K562 (cell line): ENCODE results near the gene HIF1A. TPM values are rescaled to one million over a fixed set of nuclear protein-coding genes. Genes with fewer than 3 reads are reported as not detected.

Experiments used
- ATAC-seq: fragments of 200-7000 bp; cut with Tn5 transposase; 3 replicates; pipeline ENCODE4 v1.9.1; 2020; ENCODE audit warnings: moderate library complexity
- BruUV-seq: library from RNA; stranded (reverse); fragments of 400-500 nt; replicated peaks from 2 replicates; lab custom pipeline; 2021; lab: Mats Ljungman, UMichigan
- CTCF ChIA-PET: fragments of 300-600 bp; formaldehyde crosslinking; extraction: SDS; loops from one replicate; lab custom pipeline; 2021; ENCODE audit warnings: low intra/inter-chr PET ratio; lab: Yijun Ruan, JAX
- POLR2A ChIA-PET: fragments of 300-600, 350-650 bp; sonication (Branson Sonifier 250); formaldehyde crosslinking; extraction: SDS; loops from one replicate; lab custom pipeline; 2021; ENCODE audit warnings: antibody characterized with exemption, inconsistent platforms; lab: Yijun Ruan, JAX
- DNase-seq, 4 experiments: peaks; one replicate each; pipeline versions ENCODE4 v3.0.0 to v3.0.0-alpha.2; 2011 to 2018; ENCODE audit warnings: low spot score in 3 of 4, mixed read lengths in 3 of 4; ENCODE audit errors: extremely low read depth in 1 of 4
- FAIRE-seq: peaks from 2 replicates; lab custom pipeline; 2011; peaks lifted over from hg19 to GRCh38; lab: Jason Lieb, UNC
- H2AFZ ChIP-seq: 2 replicates; pipeline ENCODE4 v1.6.0; 2011; ENCODE audit warnings: low read depth, low read length, control low read depth, inconsistent platforms
- H3K27ac ChIP-seq: fragments of 200-600 bp; 3 replicates; pipeline ENCODE4 v1.8.0; 2011; ENCODE audit warnings: low read depth, mild to moderate bottlenecking, control low read depth, inconsistent platforms, low read length, moderate library complexity, mixed read lengths; ENCODE audit errors: extremely low read depth
- H3K27me3 ChIP-seq, 2 experiments: fragments of 300-600 bp in 1 of 2; 2 replicates in 1 of 2; 3 replicates in 1 of 2; pipeline versions ENCODE4 v1.6.0 to v1.8.0; 2011; ENCODE audit warnings: inconsistent platforms in 2 of 2, low read length in 2 of 2, mild to moderate bottlenecking in 1 of 2, mixed read lengths in 1 of 2, moderate library complexity in 1 of 2; ENCODE audit not compliant: control insufficient read depth in 2 of 2, insufficient read depth in 2 of 2
- H3K36me3 ChIP-seq: fragments of 300-600 bp; 3 replicates; pipeline ENCODE4 v1.8.0; 2011; ENCODE audit warnings: mild to moderate bottlenecking, low read length, inconsistent platforms; ENCODE audit not compliant: control insufficient read depth, insufficient read depth
- H3K4me1 ChIP-seq, 2 experiments: fragments of 200-600 bp in 1 of 2; replicated peaks in 1 of 2; 2 replicates in 1 of 2; 3 replicates in 1 of 2; pipeline versions ENCODE4 v1.5.1 to v1.8.0; 2011; ENCODE audit warnings: inconsistent platforms in 2 of 2, low read length in 2 of 2, mild to moderate bottlenecking in 1 of 2, mixed read lengths in 1 of 2, moderate library complexity in 1 of 2; ENCODE audit not compliant: control insufficient read depth in 2 of 2, insufficient read depth in 2 of 2
- H3K4me2 ChIP-seq: 2 replicates; pipeline ENCODE4 v1.6.1; 2011; ENCODE audit warnings: low read length, control low read depth, inconsistent platforms, mixed read lengths; ENCODE audit not compliant: insufficient read depth
- H3K4me3 ChIP-seq: fragments of 200-600 bp; sonication (generic), shearing (Covaris generic); 2 replicates; pipeline ENCODE4 v1.5.1; 2016; ENCODE audit warnings: control low read depth, inconsistent platforms
- H3K79me2 ChIP-seq: fragments of 200-600 bp; 3 replicates; pipeline ENCODE4 v1.8.0; 2011; ENCODE audit warnings: low read length, inconsistent platforms; ENCODE audit not compliant: control insufficient read depth, insufficient read depth
- H3K9ac ChIP-seq, 2 experiments: 2 replicates each; pipeline versions ENCODE4 v1.6.0 to v1.6.1; 2011; ENCODE audit warnings: low read depth in 2 of 2, low read length in 2 of 2, control low read depth in 1 of 2, inconsistent platforms in 1 of 2, mild to moderate bottlenecking in 1 of 2, mixed read lengths in 1 of 2; ENCODE audit not compliant: insufficient read depth in 1 of 2
- H3K9me1 ChIP-seq: one replicate; pipeline ENCODE4 v1.6.0; 2011; ENCODE audit warnings: inconsistent platforms, mild to moderate bottlenecking, low read length, moderate library complexity; ENCODE audit not compliant: control insufficient read depth, insufficient read depth
- H3K9me3 ChIP-seq: replicated peaks from 2 replicates; pipeline ENCODE4 v1.5.1; 2011; ENCODE audit warnings: low read depth, low read length, inconsistent platforms; ENCODE audit not compliant: control insufficient read depth, insufficient read depth
- H4K20me1 ChIP-seq: replicated peaks from 2 replicates; pipeline ENCODE4 v1.6.1; 2011; ENCODE audit warnings: low read length, inconsistent platforms, mixed read lengths; ENCODE audit not compliant: control insufficient read depth, insufficient read depth
- HDAC8 ChIP-seq: fragments of 450-650 bp; IDR thresholded peaks from 2 replicates; pipeline ENCODE4 v1.6.1; 2016; ENCODE audit warnings: mild to moderate bottlenecking, missing genetic modification characterization, moderate library complexity, missing compliant biosample characterization
- KDM2B ChIP-seq: fragments of 250-450 bp; sonication (Bioruptor Pico); IDR thresholded peaks from 2 replicates; pipeline ENCODE4 v1.8.0; 2021; ENCODE audit warnings: mild to moderate bottlenecking, moderate library complexity
- RCOR1 ChIP-seq, 2 experiments: IDR thresholded peaks; 2 replicates each; pipeline ENCODE4 v1.6.1; 2012; ENCODE audit warnings: low read depth in 2 of 2, low read length in 2 of 2, borderline replicate concordance in 1 of 2, improper control_type of control experiment in 1 of 2
- TAF1 ChIP-seq: IDR thresholded peaks from 2 replicates; pipeline ENCODE4 v1.6.1; 2011; ENCODE audit warnings: mild to moderate bottlenecking, low read length, moderate library complexity; ENCODE audit not compliant: insufficient read depth, control insufficient read depth, severe bottlenecking; ENCODE audit errors: extremely low read depth
- ZNF121 ChIP-seq: sonication (generic); formaldehyde crosslinking; conservative IDR thresholded peaks from 2 replicates; pipeline ENCODE4 v1.8.0; 2022; ENCODE audit warnings: missing genetic modification reagents
- ZNF263 ChIP-seq: sonication (generic); formaldehyde crosslinking; IDR thresholded peaks from 2 replicates; pipeline ENCODE4 v1.8.0; 2022; ENCODE audit warnings: mild to moderate bottlenecking, missing genetic modification reagents, borderline replicate concordance
- ZNF445 ChIP-seq: fragments of 250-450 bp; sonication (Bioruptor Pico); IDR thresholded peaks from 2 replicates; pipeline ENCODE4 v1.4.0; 2020; ENCODE audit warnings: low read depth, mild to moderate bottlenecking, moderate library complexity
- ZNF57 ChIP-seq: fragments of 450-650 bp; formaldehyde crosslinking; IDR thresholded peaks from 2 replicates; pipeline ENCODE4 v1.4.0; 2020; ENCODE audit warnings: mild to moderate bottlenecking, moderate library complexity
- WGBS: fragments of 100-300 bp; shearing (Covaris generic); methylation state at CpG from one replicate; pipeline ENCODE4 v1.1.6; 2016; ENCODE audit warnings: low coverage, mixed read lengths; ENCODE audit not compliant: insufficient coverage; ENCODE audit errors: missing lambda C conversion rate; 5-methylcytosine and 5-hydroxymethylcytosine counted together
- in situ Hi-C: fragments of 300-500 bp; cut with MboI; formaldehyde crosslinking; loops from 4 replicates; pipeline ENCODE4 v1.15.0; 2018; ENCODE audit warnings: inconsistent platforms, mixed read lengths
- intact Hi-C: fragments of 100-400 bp; cut with micrococcal nuclease; formaldehyde crosslinking; loops from 2 replicates; pipeline ENCODE4 v1.14.2; 2022
- polyA plus RNA-seq, 8 experiments: library from polyadenylated mRNA; depleted of rRNA in 4 of 8; stranded (reverse) in 5 of 8; unstranded in 3 of 8; fragments of >200 nt; fragmentation: Nextera tagmentation in 2 of 8; fragmentation: Illumina TruSeq in 1 of 8; extraction: Ambion mirVana in 2 of 8; extraction: Trizol in 1 of 8; gene quantifications; 2 replicates each; pipeline versions ENCODE4 v1.2.1 to v1.2.3, GENCODE V29; 2011 to 2014; ENCODE audit warnings: inconsistent platforms in 1 of 8, missing spikeins in 1 of 8
- total RNA-seq, 7 experiments: library from RNA; depleted of rRNA in 6 of 7; stranded (reverse); fragments of >200 nt in 6 of 7; fragmentation: Illumina TruSeq in 2 of 7; extraction: Trizol in 2 of 7; gene quantifications; 2 replicates each; pipeline versions ENCODE4 v1.2.1 to v1.2.3, GENCODE V29; 2011 to 2021; ENCODE audit warnings: low replicate concordance in 1 of 7
- TF ChIP-seq, protein P1 (sequence below): sonication (generic); formaldehyde crosslinking; IDR thresholded peaks from 2 replicates; pipeline ENCODE4 v1.8.1; 2023; ENCODE audit warnings: mild to moderate bottlenecking, missing genetic modification reagents
- TF ChIP-seq, protein P2 (sequence below), 2 experiments: fragments of 450-650 bp; formaldehyde crosslinking in 1 of 2; IDR thresholded peaks; 2 replicates each; pipeline versions ENCODE4 v1.4.0 to v1.6.1; 2014 to 2020; ENCODE audit warnings: mild to moderate bottlenecking in 2 of 2, borderline replicate concordance in 1 of 2, low read depth in 1 of 2
- TF ChIP-seq, protein P3 (sequence below): IDR thresholded peaks from 2 replicates; pipeline ENCODE4 v1.6.1; 2011; ENCODE audit not compliant: insufficient read length; ENCODE audit errors: extremely low read depth

Gene HIF1A
- total and polyA plus RNA-seq, 9 of the 15 experiments (the other 6 are each of a cell fraction or from before 2014, with no cell fraction given), result 5.9 to 35.3 (median 24.2) TPM

DNA sequence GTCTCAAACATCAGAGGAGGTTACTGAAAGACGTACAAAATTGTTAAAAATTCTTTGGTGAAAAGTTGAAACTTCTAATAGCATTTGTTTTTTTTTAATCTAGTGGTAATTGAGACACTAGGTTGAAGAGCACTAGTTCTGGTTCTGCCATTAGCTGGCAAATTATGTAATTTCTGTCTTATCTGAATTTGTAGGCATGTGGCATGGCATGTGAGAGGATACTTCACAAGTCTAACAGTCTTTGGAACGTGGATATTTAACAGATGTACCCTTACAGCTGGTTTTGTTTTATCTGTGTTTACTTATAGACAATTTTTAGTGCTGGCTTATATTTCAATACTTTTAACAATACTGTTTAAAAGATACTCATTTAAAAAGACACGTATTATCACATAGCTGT lies 72.9 kb downstream of the HIF1A start:
- no peaks in the 10 kb centered on the region for H3K9me3 ChIP-seq
- intact Hi-C loops, result no loop called here
- DNase-seq (no peak), ATAC-seq (no peak), FAIRE-seq (no peak)
- no peaks in the 10 kb centered on the region for H4K20me1 ChIP-seq
- peaks cover 39% of the 10 kb centered on the region for H3K79me2 ChIP-seq
- in situ Hi-C loops, result no loop called here
- H3K9me1 ChIP-seq, result no peaks in the 10 kb centered on the region
- POLR2A ChIA-PET, result interaction anchor here (0.7 kb wide), 1 partner anchor 285 kb away, joined by 3 read pairs; no protein-coding TSS in a partner anchor
- H3K9ac ChIP-seq, result no peak overlapping the region
- no peak overlapping the region for H3K4me2 ChIP-seq
- no peaks in the 10 kb centered on the region for H3K4me1 ChIP-seq
- H3K27ac ChIP-seq, result no peak overlapping the region
- no peak overlapping the region for H2AFZ ChIP-seq
- no peaks in the 10 kb centered on the region for H3K27me3 ChIP-seq
- CTCF ChIA-PET, result no interaction called here
- H3K36me3 ChIP-seq, result peaks cover 60% of the 10 kb centered on the region; the same call in 2 of the 3 replicates
- 80% methylated on average over 3 of the region's 3 CpGs for WGBS
- H3K4me3 ChIP-seq, result no peak overlapping the region
- no TSS peak for BruUV-seq
- TF ChIP-seq ZNF445 (CRISPR knock-in tag) (no peak), TAF1 (no peak), ZNF121 (CRISPR knock-in tag) (no peak), ZNF57 (CRISPR knock-in tag) (no peak), KDM2B (CRISPR knock-in tag) (no peak), RCOR1 (IDR thresholded peaks at IDR 0.05; ENCODE audit: borderline replicate concordance in 1 of 2, low read depth in 2 of 2, low read length in 2 of 2) (no peak), HDAC8 (tag) (no peak), ZNF263 (CRISPR knock-in tag) (no peak)
- TF ChIP-seq, protein P1, sequence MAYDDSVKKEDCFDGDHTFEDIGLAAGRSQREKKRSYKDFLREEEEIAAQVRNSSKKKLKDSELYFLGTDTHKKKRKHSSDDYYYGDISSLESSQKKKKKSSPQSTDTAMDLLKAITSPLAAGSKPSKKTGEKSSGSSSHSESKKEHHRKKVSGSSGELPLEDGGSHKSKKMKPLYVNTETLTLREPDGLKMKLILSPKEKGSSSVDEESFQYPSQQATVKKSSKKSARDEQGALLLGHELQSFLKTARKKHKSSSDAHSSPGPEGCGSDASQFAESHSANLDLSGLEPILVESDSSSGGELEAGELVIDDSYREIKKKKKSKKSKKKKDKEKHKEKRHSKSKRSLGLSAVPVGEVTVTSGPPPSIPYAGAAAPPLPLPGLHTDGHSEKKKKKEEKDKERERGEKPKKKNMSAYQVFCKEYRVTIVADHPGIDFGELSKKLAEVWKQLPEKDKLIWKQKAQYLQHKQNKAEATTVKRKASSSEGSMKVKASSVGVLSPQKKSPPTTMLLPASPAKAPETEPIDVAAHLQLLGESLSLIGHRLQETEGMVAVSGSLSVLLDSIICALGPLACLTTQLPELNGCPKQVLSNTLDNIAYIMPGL, result no peak
- TF ChIP-seq, protein P2, sequence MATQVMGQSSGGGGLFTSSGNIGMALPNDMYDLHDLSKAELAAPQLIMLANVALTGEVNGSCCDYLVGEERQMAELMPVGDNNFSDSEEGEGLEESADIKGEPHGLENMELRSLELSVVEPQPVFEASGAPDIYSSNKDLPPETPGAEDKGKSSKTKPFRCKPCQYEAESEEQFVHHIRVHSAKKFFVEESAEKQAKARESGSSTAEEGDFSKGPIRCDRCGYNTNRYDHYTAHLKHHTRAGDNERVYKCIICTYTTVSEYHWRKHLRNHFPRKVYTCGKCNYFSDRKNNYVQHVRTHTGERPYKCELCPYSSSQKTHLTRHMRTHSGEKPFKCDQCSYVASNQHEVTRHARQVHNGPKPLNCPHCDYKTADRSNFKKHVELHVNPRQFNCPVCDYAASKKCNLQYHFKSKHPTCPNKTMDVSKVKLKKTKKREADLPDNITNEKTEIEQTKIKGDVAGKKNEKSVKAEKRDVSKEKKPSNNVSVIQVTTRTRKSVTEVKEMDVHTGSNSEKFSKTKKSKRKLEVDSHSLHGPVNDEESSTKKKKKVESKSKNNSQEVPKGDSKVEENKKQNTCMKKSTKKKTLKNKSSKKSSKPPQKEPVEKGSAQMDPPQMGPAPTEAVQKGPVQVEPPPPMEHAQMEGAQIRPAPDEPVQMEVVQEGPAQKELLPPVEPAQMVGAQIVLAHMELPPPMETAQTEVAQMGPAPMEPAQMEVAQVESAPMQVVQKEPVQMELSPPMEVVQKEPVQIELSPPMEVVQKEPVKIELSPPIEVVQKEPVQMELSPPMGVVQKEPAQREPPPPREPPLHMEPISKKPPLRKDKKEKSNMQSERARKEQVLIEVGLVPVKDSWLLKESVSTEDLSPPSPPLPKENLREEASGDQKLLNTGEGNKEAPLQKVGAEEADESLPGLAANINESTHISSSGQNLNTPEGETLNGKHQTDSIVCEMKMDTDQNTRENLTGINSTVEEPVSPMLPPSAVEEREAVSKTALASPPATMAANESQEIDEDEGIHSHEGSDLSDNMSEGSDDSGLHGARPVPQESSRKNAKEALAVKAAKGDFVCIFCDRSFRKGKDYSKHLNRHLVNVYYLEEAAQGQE (IDR thresholded peaks at IDR 0.05; ENCODE audit: borderline replicate concordance), result no peak
- TF ChIP-seq, protein P2 (CRISPR knock-in tag; IDR thresholded peaks at IDR 0.05; ENCODE audit: low read depth), result no peak
- TF ChIP-seq, protein P3, sequence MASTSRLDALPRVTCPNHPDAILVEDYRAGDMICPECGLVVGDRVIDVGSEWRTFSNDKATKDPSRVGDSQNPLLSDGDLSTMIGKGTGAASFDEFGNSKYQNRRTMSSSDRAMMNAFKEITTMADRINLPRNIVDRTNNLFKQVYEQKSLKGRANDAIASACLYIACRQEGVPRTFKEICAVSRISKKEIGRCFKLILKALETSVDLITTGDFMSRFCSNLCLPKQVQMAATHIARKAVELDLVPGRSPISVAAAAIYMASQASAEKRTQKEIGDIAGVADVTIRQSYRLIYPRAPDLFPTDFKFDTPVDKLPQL, result no peak
